Measurements from ENCODE around the gene POLG.

DNA sequence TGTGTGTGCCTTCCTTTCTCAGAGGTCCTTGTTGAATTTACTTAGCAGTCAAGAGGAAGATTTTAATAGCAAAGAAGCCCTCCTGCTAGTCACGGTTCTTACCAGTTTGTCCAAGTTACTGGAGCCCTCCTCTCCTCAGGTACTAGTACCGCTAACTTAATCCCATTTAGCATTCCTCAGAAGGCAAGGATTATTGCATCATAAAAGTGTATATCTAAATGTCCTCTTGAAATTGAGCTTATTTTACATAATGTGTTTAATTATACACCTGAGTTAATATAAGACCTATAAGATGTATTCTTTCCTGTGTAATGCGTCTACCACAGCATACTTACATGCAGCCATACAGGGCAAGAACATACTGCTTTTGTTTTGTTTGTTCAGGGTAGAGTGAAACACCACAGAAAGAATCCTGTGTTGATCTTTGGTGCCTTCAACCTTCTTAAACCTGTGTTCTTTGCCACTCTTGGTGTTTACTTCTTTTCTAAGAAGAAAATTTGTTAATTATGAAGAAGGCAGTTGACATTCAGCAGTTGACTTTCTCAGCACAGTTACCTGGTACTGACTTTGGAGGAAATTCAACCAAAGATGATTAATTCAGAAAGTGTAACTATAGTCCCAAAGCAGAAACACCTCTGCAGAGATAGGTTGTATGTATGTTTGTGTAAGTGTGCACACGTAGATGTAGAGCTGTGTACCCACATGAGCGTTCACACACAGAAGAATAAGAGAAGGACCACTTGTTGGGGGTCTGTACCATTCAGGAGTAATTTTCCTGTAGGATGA is 33.1 kb downstream of the POLG start:
- no peak for TF ChIP-seq POLR2A (IDR thresholded peaks at IDR 0.05)
- TF ChIP-seq, protein P1, sequence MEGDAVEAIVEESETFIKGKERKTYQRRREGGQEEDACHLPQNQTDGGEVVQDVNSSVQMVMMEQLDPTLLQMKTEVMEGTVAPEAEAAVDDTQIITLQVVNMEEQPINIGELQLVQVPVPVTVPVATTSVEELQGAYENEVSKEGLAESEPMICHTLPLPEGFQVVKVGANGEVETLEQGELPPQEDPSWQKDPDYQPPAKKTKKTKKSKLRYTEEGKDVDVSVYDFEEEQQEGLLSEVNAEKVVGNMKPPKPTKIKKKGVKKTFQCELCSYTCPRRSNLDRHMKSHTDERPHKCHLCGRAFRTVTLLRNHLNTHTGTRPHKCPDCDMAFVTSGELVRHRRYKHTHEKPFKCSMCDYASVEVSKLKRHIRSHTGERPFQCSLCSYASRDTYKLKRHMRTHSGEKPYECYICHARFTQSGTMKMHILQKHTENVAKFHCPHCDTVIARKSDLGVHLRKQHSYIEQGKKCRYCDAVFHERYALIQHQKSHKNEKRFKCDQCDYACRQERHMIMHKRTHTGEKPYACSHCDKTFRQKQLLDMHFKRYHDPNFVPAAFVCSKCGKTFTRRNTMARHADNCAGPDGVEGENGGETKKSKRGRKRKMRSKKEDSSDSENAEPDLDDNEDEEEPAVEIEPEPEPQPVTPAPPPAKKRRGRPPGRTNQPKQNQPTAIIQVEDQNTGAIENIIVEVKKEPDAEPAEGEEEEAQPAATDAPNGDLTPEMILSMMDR (IDR thresholded peaks at IDR 0.05): no peak

Data from Peyer's patch (tissue), 4 donors.